CMK (cell line): ENCODE measurements around the gene TICRR.
A peak's percentile ranks its signal among the peaks of the same experiment; 100 is the strongest.

Experiments used
- DNase-seq: peaks from one replicate; pipeline ENCODE4 v3.0.0-alpha.2; 2010; ENCODE audit warnings: low read depth

Gene TICRR

GRCh38 chr15:89672221-89673164 is 97.2 kb downstream of the TICRR start:
- no peak for DNase-seq

- DNase-seq: peak; percentile 33
These were observed 97.9 kb downstream of the TICRR start for GRCh38 chr15:89673165-89673512.

- DNase-seq: no peak
These were observed 99.3 kb downstream of the TICRR start for GRCh38 chr15:89674526-89674925.

- no peak for DNase-seq
These were observed 100.3 kb downstream of the TICRR start for GRCh38 chr15:89675606-89676005.

GRCh38 chr15:89677381-89677780 is 102.1 kb downstream of the TICRR start:
- no peak for DNase-seq
